Stimulated activated effector memory CD8-positive, alpha-beta T cell treated with anti-CD3 and anti-CD28 coated beads, Interleukin-12 subunit alpha, Interleukin-12 subunit beta, amount 100 ng/mL, for 72 hours (primary cell): Measurements from ENCODE around the gene RTEL1.

Source experiments
- ATAC-seq: fragments of 150-1000 bp; cut with Tn5 transposase; 2 replicates; pipeline ENCODE4 v1.10.0; 2021
- DNase-seq, 2 donors: peaks; one replicate each; pipeline ENCODE4 v3.0.0; 2021 to 2022; ENCODE audit warnings: low spot score in 2 of 2
- H3K27ac Mint-ChIP-seq: one replicate; pipeline ENCODE4 v1.8.0; 2022; ENCODE audit warnings: mild to moderate bottlenecking, mixed read lengths
- H3K36me3 Mint-ChIP-seq: one replicate; pipeline ENCODE4 v1.8.0; 2022; ENCODE audit warnings: mild to moderate bottlenecking, mixed read lengths
- H3K4me1 Mint-ChIP-seq: one replicate; pipeline ENCODE4 v1.8.0; 2022; ENCODE audit warnings: mixed read lengths
- H3K4me3 Mint-ChIP-seq: one replicate; pipeline ENCODE4 v1.8.0; 2022; ENCODE audit warnings: mild to moderate bottlenecking, mixed read lengths
- H3K9me3 Mint-ChIP-seq: one replicate; pipeline ENCODE4 v1.8.0; 2022; ENCODE audit warnings: mixed read lengths

RTEL1 gene

DNA sequence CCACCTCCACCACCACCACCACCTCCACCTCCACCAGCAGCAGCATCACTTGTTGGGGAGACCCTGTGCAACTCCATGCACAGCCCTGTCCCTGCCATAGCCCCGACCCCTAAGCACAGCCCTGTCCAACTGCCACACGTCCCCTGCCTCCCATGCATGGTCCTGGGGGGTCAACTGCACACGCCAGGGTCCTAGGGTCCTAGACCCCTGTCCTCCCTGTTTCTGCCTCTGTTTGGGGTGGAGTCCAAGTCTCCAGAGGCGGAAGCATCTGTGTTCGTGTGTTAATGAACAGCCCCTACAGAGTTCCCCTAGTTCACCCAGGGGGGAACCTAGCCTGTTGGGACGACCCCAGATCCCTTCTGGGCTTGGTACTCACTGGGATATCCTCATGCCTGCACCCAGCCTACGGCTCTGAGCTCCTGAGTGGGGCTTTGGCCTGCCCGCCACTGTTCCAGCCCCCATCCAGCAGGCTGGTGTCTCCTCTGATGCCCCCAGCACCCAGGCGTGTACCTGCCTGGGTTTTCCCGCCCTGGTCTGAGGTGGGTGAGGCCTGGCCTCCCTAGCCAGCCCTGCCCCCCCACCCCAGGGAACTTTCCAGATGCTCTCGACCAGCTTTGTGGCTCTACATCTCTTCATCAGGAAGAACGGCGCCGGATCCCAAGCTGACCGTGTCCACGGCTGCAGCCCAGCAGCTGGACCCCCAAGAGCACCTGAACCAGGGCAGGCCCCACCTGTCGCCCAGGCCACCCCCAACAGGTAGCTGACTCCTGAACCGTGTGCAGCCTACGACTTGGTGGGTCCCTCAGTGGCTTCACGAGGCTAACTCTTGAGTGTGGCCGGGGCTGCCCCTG is 35.8 kb downstream of the RTEL1 start:
- peak overlapping the region; percentile 96 for H3K27ac Mint-ChIP-seq
- peak overlapping the region; percentile 10 for H3K4me3 Mint-ChIP-seq
- H3K4me1 Mint-ChIP-seq, result peaks cover 29% of the 10 kb centered on the region
- peaks cover 72% of the 10 kb centered on the region for H3K36me3 Mint-ChIP-seq
- DNase-seq, result no peak
- H3K9me3 Mint-ChIP-seq, result no peaks in the 10 kb centered on the region
- no peak for ATAC-seq

DNA sequence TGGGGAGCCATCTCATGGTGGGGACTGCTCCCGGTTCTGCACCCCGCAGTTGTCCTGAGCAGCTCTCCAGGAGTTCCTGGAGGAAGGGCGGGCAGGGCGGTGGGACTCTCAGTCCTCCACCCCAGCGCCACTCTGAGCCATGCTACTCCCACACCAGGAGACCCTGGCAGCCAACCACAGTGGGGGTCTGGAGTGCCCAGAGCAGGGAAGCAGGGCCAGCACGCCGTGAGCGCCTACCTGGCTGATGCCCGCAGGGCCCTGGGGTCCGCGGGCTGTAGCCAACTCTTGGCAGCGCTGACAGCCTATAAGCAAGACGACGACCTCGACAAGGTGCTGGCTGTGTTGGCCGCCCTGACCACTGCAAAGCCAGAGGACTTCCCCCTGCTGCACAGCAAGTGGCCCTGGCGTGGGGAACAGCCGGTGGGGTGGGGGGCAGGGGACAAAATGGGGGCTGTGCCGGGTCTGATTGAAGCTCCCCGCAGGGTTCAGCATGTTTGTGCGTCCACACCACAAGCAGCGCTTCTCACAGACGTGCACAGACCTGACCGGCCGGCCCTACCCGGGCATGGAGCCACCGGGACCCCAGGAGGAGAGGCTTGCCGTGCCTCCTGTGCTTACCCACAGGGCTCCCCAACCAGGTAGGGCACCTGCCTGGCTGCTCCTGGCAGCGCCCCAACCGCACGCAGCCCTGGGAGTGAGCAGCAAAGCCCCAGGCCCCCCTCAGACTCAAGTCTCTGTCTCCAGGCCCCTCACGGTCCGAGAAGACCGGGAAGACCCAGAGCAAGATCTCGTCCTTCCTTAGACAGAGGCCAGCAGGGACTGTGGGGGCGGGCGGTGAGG is 36.7 kb downstream of the RTEL1 start:
- H3K27ac Mint-ChIP-seq, result peak overlapping the region; percentile 96
- peaks cover 36% of the 10 kb centered on the region for H3K4me1 Mint-ChIP-seq
- H3K36me3 Mint-ChIP-seq, result peaks cover 72% of the 10 kb centered on the region

DNA sequence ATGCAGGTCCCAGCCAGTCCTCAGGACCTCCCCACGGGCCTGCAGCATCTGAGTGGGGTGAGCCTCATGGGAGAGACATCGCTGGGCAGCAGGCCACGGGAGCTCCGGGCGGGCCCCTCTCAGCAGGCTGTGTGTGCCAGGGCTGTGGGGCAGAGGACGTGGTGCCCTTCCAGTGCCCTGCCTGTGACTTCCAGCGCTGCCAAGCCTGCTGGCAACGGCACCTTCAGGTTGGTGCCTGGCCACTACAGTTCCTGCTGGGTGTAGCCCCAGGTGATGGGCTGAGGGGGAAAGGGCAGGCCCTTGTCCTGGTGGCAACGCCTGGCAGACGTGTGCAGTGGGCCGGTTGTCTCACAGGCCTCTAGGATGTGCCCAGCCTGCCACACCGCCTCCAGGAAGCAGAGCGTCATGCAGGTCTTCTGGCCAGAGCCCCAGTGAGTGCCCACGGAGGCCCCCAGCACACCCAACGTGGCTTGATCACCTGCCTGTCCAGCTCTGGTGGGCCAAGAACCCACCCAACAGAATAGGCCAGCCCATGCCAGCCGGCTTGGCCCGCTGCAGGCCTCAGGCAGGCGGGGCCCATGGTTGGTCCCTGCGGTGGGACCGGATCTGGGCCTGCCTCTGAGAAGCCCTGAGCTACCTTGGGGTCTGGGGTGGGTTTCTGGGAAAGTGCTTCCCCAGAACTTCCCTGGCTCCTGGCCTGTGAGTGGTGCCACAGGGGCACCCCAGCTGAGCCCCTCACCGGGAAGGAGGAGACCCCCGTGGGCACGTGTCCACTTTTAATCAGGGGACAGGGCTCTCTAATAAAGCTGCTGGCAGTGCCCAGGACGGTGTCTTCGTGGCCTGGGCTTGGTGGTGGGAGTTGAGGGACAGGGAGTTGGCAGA is 37.6 kb downstream of the RTEL1 start:
- DNase-seq (no peak), ATAC-seq (no peak)
- Mint-ChIP-seq H3K27ac (peak overlapping the region; percentile 70), H3K4me3 (no peak overlapping the region), H3K9me3 (no peaks in the 10 kb centered on the region), H3K36me3 (peaks cover 72% of the 10 kb centered on the region), H3K4me1 (peaks cover 36% of the 10 kb centered on the region)

More for the DNA sequence above, 36.7 kb downstream of the RTEL1 start:
- H3K9me3 Mint-ChIP-seq, result no peaks in the 10 kb centered on the region
- H3K4me3 Mint-ChIP-seq, result no peak overlapping the region
- ATAC-seq (no peak), DNase-seq (no peak)

DNA sequence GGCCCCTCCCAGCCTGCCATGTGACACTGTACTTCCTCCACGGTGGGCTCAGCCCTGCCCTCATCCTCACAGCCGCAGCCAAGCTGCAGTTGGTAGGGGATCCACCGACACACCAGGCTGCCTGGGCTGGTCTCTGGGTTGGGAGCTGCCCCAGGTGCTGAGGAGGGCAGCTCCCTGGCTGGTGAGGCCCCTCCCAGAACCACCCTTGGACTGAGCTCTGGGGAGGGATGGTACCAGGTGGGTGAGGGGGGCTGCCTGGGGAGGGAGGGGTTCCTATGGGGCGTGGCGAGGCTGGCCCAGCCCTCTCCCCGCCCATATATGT is 38.2 kb downstream of the RTEL1 start:
- H3K4me3 Mint-ChIP-seq, result no peak overlapping the region
- ATAC-seq, result peak; percentile 38
- H3K9me3 Mint-ChIP-seq, result no peaks in the 10 kb centered on the region
- peaks cover 34% of the 10 kb centered on the region for H3K4me1 Mint-ChIP-seq
- peaks cover 68% of the 10 kb centered on the region for H3K36me3 Mint-ChIP-seq
- H3K27ac Mint-ChIP-seq, result peak overlapping the region; percentile 70
- peak in 1 of 2 donors; percentile 53 for DNase-seq

DNA sequence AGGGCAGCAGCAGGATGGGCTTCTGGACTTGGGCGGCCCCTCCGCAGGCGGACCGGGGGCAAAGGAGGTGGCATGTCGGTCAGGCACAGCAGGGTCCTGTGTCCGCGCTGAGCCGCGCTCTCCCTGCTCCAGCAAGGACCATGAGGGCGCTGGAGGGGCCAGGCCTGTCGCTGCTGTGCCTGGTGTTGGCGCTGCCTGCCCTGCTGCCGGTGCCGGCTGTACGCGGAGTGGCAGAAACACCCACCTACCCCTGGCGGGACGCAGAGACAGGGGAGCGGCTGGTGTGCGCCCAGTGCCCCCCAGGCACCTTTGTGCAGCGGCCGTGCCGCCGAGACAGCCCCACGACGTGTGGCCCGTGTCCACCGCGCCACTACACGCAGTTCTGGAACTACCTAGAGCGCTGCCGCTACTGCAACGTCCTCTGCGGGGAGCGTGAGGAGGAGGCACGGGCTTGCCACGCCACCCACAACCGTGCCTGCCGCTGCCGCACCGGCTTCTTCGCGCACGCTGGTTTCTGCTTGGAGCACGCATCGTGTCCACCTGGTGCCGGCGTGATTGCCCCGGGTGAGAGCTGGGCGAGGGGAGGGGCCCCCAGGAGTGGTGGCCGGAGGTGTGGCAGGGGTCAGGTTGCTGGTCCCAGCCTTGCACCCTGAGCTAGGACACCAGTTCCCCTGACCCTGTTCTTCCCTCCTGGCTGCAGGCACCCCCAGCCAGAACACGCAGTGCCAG is 38.7 kb downstream of the RTEL1 start, which contains the start of gene TNFRSF6B:
Gene TNFRSF6B, plus strand, starts transcription at position 25 of the 729 bp plus-strand sequence. Its CDS starts 116 bp downstream, at position 141.
- peaks cover 63% of the 10 kb centered on the region for H3K36me3 Mint-ChIP-seq
- DNase-seq (peak in 1 of 2 donors; percentile 51), ATAC-seq (peak; percentile 1)

DNA sequence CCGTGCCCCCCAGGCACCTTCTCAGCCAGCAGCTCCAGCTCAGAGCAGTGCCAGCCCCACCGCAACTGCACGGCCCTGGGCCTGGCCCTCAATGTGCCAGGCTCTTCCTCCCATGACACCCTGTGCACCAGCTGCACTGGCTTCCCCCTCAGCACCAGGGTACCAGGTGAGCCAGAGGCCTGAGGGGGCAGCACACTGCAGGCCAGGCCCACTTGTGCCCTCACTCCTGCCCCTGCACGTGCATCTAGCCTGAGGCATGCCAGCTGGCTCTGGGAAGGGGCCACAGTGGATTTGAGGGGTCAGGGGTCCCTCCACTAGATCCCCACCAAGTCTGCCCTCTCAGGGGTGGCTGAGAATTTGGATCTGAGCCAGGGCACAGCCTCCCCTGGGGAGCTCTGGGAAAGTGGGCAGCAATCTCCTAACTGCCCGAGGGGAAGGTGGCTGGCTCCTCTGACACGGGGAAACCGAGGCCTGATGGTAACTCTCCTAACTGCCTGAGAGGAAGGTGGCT is 39.3 kb downstream of the RTEL1 start:
- H3K9me3 Mint-ChIP-seq, result no peaks in the 10 kb centered on the region
- peak overlapping the region; percentile 67 for H3K27ac Mint-ChIP-seq
- H3K4me1 Mint-ChIP-seq, result peaks cover 37% of the 10 kb centered on the region
- H3K4me3 Mint-ChIP-seq, result peak overlapping the region; percentile 35
- peaks cover 59% of the 10 kb centered on the region for H3K36me3 Mint-ChIP-seq
- DNase-seq, result peak in 1 of 2 donors; percentile 54
- no peak for ATAC-seq

More for the DNA sequence above, 38.7 kb downstream of the RTEL1 start, which contains the start of gene TNFRSF6B:
- peaks cover 31% of the 10 kb centered on the region for H3K4me1 Mint-ChIP-seq
- no peaks in the 10 kb centered on the region for H3K9me3 Mint-ChIP-seq
- H3K4me3 Mint-ChIP-seq, result peak within 1 kb of the TSS; percentile 35
- peak within 1 kb of the TSS; percentile 70 for H3K27ac Mint-ChIP-seq

DNA sequence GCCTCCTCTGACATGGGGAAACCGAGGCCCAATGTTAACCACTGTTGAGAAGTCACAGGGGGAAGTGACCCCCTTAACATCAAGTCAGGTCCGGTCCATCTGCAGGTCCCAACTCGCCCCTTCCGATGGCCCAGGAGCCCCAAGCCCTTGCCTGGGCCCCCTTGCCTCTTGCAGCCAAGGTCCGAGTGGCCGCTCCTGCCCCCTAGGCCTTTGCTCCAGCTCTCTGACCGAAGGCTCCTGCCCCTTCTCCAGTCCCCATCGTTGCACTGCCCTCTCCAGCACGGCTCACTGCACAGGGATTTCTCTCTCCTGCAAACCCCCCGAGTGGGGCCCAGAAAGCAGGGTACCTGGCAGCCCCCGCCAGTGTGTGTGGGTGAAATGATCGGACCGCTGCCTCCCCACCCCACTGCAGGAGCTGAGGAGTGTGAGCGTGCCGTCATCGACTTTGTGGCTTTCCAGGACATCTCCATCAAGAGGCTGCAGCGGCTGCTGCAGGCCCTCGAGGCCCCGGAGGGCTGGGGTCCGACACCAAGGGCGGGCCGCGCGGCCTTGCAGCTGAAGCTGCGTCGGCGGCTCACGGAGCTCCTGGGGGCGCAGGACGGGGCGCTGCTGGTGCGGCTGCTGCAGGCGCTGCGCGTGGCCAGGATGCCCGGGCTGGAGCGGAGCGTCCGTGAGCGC is 39.9 kb downstream of the RTEL1 start:
- H3K36me3 Mint-ChIP-seq, result peaks cover 59% of the 10 kb centered on the region
- no peak for ATAC-seq
- H3K9me3 Mint-ChIP-seq, result no peaks in the 10 kb centered on the region
- peak overlapping the region; percentile 35 for H3K4me3 Mint-ChIP-seq
- peak overlapping the region; percentile 67 for H3K27ac Mint-ChIP-seq
- DNase-seq, result peak in 1 of 2 donors; percentile 51
- H3K4me1 Mint-ChIP-seq, result peaks cover 43% of the 10 kb centered on the region

DNA sequence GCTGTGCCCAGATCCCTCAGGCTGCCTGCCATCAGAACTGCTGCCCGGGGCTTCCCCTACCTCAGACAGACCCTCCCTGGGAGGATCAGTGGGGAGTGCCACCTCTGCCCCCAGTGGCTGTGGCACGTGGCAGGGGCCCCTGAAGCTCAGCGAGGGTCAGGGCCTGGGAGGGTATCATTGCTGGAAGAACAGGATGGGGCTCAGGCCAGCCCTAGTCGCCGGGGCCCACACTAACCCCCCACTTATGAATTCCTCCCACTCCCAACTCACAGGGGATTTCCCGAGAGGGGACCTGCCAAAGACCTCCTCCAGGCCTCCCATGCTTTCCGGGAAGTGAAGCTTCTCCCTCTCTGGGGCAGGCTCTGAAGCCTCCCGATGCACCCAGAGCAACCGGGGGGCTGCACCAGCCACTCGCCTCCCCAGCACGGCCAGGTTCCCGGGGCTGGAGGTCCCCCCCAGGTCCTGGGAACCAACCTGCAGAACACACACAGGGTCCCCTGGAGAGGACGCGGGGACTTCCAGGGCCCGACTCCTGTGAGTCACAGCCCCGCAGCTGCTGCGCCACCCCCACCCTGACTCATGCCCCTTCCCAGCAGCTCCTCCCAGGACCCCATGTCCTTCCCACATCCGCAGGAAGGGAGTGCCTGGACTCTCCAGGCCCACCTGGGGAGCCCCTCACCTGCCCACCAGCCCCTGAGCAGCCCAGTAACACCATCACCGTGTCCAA is 40.8 kb downstream of the RTEL1 start:
- H3K27ac Mint-ChIP-seq, result peak overlapping the region; percentile 78
- DNase-seq (peak in 1 of 2 donors; percentile 80), ATAC-seq (peak; percentile 78)
- no peaks in the 10 kb centered on the region for H3K9me3 Mint-ChIP-seq
- peaks cover 51% of the 10 kb centered on the region for H3K36me3 Mint-ChIP-seq
- H3K4me1 Mint-ChIP-seq, result peaks cover 41% of the 10 kb centered on the region
- peak overlapping the region; percentile 53 for H3K4me3 Mint-ChIP-seq

DNA sequence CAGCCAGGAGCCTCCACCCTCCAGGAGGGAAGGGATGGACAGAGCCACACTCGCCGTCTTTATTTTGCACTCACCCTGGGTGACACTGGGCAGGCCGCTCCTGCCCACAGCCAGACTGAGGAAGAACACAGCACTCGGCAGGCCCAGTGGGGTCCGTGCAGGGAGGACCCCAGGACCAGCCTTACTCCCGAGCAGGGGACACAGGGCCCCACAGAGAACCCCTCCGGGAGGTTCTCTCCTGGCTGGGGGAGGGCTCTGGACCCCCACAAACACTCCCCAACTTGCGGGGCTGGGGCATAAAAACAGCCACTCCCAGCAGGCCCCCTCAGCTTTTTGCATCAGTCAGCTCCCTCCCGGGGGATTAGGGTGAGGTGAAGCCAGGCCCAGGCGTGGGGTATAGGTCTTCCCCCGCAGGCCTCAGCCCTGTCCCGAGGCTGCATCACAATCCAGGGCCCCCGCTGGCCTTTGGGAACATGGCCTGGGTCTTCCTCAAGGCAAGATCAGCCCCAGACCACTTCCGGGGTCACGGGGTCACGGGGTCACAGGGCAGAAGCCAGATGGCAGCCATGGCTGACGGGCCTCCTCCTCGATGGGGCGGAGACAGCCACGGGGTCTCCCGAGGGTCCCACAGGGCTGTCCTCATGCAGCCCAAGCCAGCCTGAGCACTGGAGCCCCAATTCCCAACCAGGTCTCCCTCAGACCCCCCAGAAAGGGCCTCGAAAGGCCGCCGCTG is 41.5 kb downstream of the RTEL1 start:
- Mint-ChIP-seq H3K9me3 (no peaks in the 10 kb centered on the region), H3K27ac (peak overlapping the region; percentile 78), H3K36me3 (peaks cover 50% of the 10 kb centered on the region), H3K4me3 (peak overlapping the region; percentile 53), H3K4me1 (peaks cover 39% of the 10 kb centered on the region)
- ATAC-seq (no peak), DNase-seq (peak in 1 of 2 donors; percentile 51)

DNA sequence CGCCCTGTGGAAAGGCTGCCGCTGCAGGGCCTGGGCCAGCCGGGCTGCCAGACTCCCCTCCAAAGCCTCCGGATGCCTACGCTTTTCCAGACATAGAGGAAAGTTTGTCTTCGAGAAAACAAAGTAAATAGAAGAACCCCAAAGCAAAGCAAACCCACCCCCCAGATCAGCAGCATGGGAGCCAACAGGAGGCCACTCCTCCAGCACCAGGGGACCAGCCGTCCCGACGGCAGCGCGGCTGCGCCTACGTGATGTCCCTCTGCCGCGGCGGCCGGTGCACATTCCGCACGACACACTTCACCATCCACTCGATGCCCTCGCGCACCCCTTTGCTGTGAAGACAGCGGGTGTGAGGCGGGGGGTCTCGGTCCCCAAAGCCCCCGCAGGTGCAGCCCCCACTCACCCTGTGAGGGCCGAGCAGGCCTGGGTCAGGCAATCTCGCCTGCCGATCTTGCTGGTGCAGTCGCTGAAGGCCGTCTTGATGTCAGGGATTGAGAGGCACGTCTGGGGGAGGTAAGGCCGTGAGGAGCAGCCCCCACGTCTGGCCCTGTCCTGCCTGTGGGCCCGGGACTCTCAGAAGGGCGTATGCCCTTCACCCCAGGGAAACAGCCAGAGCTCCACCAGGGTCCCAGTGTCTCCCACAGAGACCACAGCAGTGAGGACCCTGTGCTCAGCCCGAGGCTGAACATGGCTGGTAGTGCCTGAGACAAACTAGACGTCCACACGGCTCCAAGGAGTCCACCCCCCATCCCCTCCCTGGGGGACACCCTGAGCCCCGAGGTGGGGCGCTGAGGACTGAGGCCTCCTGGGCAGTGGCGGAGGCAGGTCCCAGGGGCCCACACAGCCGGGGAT is 42.3 kb downstream of the RTEL1 start:
- H3K27ac Mint-ChIP-seq, result peak overlapping the region; percentile 78
- H3K4me1 Mint-ChIP-seq, result peaks cover 46% of the 10 kb centered on the region
- no peak for DNase-seq

DNA sequence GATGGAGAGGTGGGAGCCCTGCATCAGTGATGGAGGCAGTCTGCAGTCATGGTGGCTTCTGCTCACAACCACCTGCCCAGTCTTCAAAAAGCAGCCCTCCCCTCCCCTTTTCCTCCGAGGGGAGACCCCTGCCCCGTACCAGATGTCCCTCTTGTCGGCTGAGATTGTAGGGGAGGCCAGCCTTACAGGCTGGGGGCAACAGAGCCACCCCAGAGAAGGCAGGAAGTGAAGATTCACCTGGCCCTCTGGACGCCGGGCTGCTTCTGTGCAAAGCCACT is 42.9 kb downstream of the RTEL1 start:
- Mint-ChIP-seq H3K4me1 (peaks cover 48% of the 10 kb centered on the region), H3K36me3 (peaks cover 51% of the 10 kb centered on the region), H3K27ac (peak overlapping the region; percentile 78), H3K4me3 (no peak overlapping the region), H3K9me3 (no peaks in the 10 kb centered on the region)
- no peak for DNase-seq
- ATAC-seq, result no peak

More for the DNA sequence above, 42.3 kb downstream of the RTEL1 start:
- no peak for ATAC-seq
- no peaks in the 10 kb centered on the region for H3K9me3 Mint-ChIP-seq
- H3K4me3 Mint-ChIP-seq, result no peak overlapping the region
- H3K36me3 Mint-ChIP-seq, result peaks cover 50% of the 10 kb centered on the region
